ENCODE measurements around the gene GRIK1.

The GRIK1 gene

GRCh38 chr21:29786496-29787360 lies 153.1 kb downstream of the GRIK1 start:
- no peak for DNase-seq (ENCODE audit: low read depth)

GRCh38 chr21:29777160-29777559 lies 162.6 kb downstream of the GRIK1 start:
- no peak for DNase-seq (ENCODE audit: low read depth)

- DNase-seq (ENCODE audit: low read depth) = no peak
Observed at GRCh38 chr21:29775462-29775861, 164.3 kb downstream of the GRIK1 start.

DNA sequence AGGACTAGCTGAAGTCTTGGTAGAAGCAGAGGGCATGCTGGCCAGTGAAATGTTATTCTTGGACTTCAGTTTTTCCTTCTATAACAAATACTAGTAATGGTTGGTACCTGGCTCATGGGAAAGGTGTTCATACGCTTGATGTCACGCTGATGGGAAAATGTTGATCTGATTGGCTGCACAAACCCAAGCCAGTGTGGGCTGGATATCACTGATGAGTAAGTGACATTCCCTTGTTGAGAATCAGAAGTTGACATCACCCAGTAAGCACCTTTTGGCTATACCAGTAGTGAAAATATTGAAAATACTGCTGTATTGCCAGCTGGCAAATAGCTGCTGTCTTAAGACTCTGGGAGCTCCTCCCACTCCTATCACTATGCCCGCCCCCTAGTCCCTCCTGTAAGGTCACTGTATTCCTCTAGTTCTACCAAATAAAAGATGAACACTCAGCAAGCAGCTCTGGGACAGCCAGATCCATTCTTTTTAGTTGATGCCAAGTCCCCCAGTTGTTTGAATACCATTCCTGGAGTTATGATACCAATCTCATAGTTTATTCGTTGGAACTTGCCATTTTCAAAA lies 168.2 kb downstream of the GRIK1 start:
- DNase-seq (ENCODE audit: low read depth) = no peak

- DNase-seq (ENCODE audit: low read depth) = no peak
Observed at GRCh38 chr21:29763674-29764073, 176.1 kb downstream of the GRIK1 start.

- no peak for DNase-seq (ENCODE audit: low read depth)
Observed at GRCh38 chr21:29762570-29763082, 177.2 kb downstream of the GRIK1 start.

DNA sequence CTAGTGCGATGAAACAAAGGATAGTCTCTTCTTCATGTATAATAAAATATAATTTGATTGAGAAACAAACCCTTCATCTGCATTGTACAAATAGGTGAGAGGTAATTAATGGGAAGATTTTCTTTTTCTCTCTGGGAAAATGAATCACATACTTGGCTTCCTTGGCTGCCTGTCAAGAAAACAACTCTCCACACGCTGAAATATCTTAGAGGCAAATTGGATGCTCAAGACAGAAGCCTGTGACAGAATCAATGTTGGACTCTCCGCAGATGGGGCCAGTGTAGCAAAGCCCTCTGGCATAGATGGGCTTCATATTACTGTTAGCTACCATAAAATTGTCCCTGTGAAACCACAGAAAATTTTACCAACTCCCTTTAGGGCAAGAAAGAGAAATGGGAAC lies 186.6 kb downstream of the GRIK1 start:
- DNase-seq (ENCODE audit: low read depth) = no peak

DNA sequence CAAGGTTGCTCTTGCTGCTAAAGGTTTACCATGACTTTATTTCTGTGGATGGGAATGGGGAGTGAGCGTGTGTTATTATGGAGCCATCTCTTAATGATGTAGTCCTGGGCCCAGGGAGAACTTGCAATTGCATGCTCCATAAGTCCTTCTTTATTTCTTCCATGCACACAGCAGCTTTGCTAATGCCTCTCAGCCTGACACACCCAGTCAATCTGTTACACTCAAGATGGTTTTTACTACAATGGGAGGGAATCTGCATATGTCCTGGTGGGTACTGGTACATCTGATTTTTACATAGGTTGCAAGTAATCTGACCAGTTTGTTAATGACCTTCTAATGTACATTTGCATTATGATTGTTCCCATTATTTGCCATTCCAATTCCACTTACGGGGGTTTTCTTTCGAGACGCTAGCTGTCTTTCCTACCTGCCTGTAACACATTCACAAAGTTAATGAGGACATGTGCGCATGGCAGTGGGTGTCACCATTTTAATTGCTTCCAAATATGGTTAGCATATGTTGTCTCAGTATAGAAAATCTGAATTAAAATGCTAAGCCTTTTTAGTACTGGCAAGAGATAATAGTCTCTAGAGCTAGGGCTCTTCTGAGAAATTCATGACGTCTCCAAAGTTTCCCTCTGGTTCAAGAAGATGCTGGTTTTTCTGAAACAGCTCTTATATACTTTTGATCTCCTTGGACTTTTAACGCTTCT lies 188.2 kb downstream of the GRIK1 start:
- DNase-seq (ENCODE audit: low read depth) = no peak

- DNase-seq (ENCODE audit: low read depth) = no peak
Observed at GRCh38 chr21:29749957-29750356, 189.8 kb downstream of the GRIK1 start.

GRCh38 chr21:29749223-29749622 lies 190.6 kb downstream of the GRIK1 start:
- no peak for DNase-seq (ENCODE audit: low read depth)

- DNase-seq (ENCODE audit: low read depth) = no peak
Observed at GRCh38 chr21:29748391-29749167, 191.2 kb downstream of the GRIK1 start.

DNA sequence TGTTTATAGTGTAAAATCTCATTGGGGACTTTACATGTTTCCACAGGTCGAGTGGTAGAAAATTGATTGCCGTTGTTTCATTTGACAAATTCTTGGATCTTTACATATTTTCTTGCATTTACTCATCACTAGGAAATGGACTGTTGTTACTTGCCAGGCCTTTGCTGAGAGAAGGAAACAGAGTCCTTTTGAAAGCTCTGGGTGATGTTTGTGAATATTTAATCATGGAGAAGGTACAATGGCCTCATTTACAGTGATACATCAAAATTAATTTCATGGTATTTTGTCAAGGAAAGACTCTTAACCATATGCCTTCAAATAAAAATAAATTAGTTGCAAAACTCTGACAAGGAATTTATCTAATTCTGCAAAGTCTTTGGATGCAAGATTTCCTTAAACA lies 198.0 kb downstream of the GRIK1 start:
- no peak for DNase-seq (ENCODE audit: low read depth)

DNA sequence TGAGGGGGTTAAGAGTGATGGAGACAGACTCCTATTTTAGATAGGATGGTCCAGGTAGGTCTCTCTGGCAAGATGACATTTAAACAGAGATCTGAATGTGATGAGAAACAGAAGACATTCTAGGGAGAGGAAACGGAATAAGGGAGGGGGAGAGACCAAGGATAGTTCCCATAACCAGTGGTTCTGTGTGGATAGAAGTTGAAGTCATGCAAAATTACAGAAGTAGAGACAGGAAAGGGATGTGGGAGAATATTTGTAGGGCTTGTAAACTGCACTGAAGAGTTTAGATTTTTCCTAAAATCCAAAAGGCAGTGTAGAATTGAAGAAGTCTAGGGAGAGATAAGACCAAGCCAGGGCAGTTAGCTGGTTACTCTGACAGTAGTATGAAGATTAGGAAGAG lies 200.6 kb downstream of the GRIK1 start:
- no peak for DNase-seq (ENCODE audit: low read depth)

DNA sequence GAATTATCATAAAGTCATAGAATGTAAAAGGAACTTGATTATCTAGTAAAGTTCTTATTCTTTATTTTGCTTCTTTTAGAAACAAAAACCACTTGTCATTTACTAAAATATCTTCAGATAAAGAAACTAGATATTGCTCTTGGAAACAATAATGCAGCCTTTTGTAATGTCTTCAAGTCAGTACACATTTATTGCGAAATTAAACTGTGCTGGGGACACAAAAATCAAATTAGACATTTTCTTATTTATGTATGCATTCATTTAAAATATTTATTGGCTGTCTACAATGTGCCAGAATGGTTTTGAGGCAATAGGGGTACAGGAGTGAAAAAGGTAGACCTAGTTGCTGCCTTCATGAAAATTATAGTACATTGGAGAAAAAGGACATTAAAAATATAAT lies 201.1 kb downstream of the GRIK1 start:
- no peak for DNase-seq (ENCODE audit: low read depth)

- DNase-seq (ENCODE audit: low read depth) = no peak
Observed at GRCh38 chr21:29737186-29737585, 202.6 kb downstream of the GRIK1 start.

- DNase-seq (ENCODE audit: low read depth) = no peak
Observed at GRCh38 chr21:29730281-29730680, 209.5 kb downstream of the GRIK1 start.

- DNase-seq (ENCODE audit: low read depth) = no peak
Observed at GRCh38 chr21:29726044-29726443, 213.8 kb downstream of the GRIK1 start.

- no peak for DNase-seq (ENCODE audit: low read depth)
Observed at GRCh38 chr21:29725025-29725736, 214.6 kb downstream of the GRIK1 start.

DNA sequence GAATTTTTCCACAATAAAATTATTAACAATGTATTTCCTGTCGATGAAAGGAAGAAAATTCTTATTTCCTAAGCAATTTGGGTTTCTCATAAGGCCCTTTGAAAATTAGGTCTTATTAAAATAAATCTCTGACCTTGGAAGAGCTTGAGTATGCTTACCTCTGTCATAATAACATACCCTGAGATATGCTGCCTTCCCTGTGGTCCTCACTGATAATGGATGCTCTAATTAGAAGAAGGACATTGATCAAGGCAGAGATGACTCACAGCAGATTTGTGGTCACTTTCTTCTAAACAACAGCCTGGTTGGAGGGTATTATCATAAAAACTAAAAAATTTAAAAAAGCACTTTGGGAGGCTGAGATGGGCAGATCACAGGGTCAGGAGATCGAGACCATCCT lies 217.8 kb downstream of the GRIK1 start:
- DNase-seq (ENCODE audit: low read depth) = no peak

GRCh38 chr21:29721221-29721620 lies 218.6 kb downstream of the GRIK1 start:
- DNase-seq (ENCODE audit: low read depth) = no peak

DNA sequence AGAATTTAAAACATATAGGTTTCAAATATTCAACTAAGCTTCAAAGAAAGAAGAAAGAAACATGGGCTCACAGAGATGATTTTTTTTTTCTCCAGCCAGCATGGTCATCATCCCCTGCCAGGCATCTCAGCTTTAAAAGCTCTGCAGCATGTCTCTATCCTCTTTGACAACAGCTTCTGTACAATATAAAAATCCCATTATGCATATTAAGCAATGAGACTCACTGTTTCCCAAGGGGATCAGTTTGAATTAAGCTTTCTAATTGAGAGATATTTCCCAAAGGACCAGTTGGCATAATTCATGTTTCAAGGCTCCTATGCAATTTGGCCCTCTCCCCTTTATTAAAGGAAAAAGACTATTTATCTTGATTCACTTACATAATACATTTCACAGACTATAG lies 220.3 kb downstream of the GRIK1 start:
- DNase-seq (ENCODE audit: low read depth) = no peak

Measured in activated T-cell treated with anti-CD3 and anti-CD28 coated beads for 48 hours (primary cell).